SK-N-SH treated with all-trans-retinoic acid at 6 μM for 48 hours (cell line): ENCODE data around the gene TCL1A.

Experiments
- ATAC-seq: fragments of 200-7000 bp; cut with Tn5 transposase; 3 replicates; pipeline ENCODE4 v1.9.1; 2020; ENCODE audit warnings: mild to moderate bottlenecking, moderate library complexity
- ARNTL ChIP-seq: fragments of 450-650 bp; formaldehyde crosslinking; IDR thresholded peaks from 2 replicates; pipeline ENCODE4 v1.5.0; 2020; ENCODE audit warnings: low read depth, mild to moderate bottlenecking, moderate library complexity, borderline replicate concordance
- BACH2 ChIP-seq: fragments of 250-450 bp; sonication (Bioruptor Pico); IDR thresholded peaks from 2 replicates; pipeline ENCODE4 v1.9.0; 2021; ENCODE audit warnings: mild to moderate bottlenecking, borderline replicate concordance
- CREB5 ChIP-seq: fragments of 250-450 bp; sonication (Bioruptor Pico); IDR thresholded peaks from 2 replicates; pipeline ENCODE4 v1.5.1; 2020; ENCODE audit warnings: low read depth, mild to moderate bottlenecking, moderate library complexity
- CSDC2 ChIP-seq: fragments of 250-450 bp; sonication (Bioruptor Pico); IDR thresholded peaks from 2 replicates; pipeline ENCODE4 v1.5.0; 2020; ENCODE audit warnings: mild to moderate bottlenecking, moderate library complexity
- CSRNP3 ChIP-seq: fragments of 250-450 bp; sonication (Bioruptor Pico); IDR thresholded peaks from 2 replicates; pipeline ENCODE4 v1.5.1; 2021; ENCODE audit warnings: mild to moderate bottlenecking, moderate library complexity
- ESRRG ChIP-seq: fragments of 250-450 bp; sonication (Bioruptor Pico); IDR thresholded peaks from 2 replicates; pipeline ENCODE4 v1.6.1; 2021; ENCODE audit warnings: mild to moderate bottlenecking
- GLIS3 ChIP-seq: fragments of 250-450 bp; sonication (Bioruptor Pico); IDR thresholded peaks from 2 replicates; pipeline ENCODE4 v1.5.0; 2020; ENCODE audit warnings: mild to moderate bottlenecking, moderate library complexity
- ISL1 ChIP-seq: fragments of 250-450 bp; sonication (Bioruptor Pico); IDR thresholded peaks from 2 replicates; pipeline ENCODE4 v2.1.2; 2022; ENCODE audit warnings: mild to moderate bottlenecking, moderate library complexity
- OSR1 ChIP-seq: fragments of 250-450 bp; sonication (Bioruptor Pico); IDR thresholded peaks from 2 replicates; pipeline ENCODE4 v1.8.0; 2022; ENCODE audit warnings: moderate library complexity, mild to moderate bottlenecking, inconsistent platforms
- PATZ1 ChIP-seq: fragments of 250-450 bp; sonication (Bioruptor Pico); IDR thresholded peaks from 2 replicates; pipeline ENCODE4 v1.8.0; 2020; ENCODE audit warnings: mild to moderate bottlenecking, moderate library complexity, borderline replicate concordance
- POU6F1 ChIP-seq: fragments of 250-450 bp; sonication (Bioruptor Pico); IDR thresholded peaks from 2 replicates; pipeline ENCODE4 v1.8.0; 2021; ENCODE audit warnings: low read depth, mild to moderate bottlenecking, moderate library complexity, borderline replicate concordance
- PPARA ChIP-seq: fragments of 250-450 bp; sonication (Bioruptor Pico); IDR thresholded peaks from 2 replicates; pipeline ENCODE4 v1.5.0; 2020; ENCODE audit warnings: mild to moderate bottlenecking, borderline replicate concordance
- RARB ChIP-seq: fragments of 250-450 bp; sonication (Bioruptor Pico); IDR thresholded peaks from 2 replicates; pipeline ENCODE4 v1.8.0; 2021; ENCODE audit warnings: mild to moderate bottlenecking, moderate library complexity
- SNAI2 ChIP-seq: fragments of 250-450 bp; sonication (Bioruptor Pico); IDR thresholded peaks from 2 replicates; pipeline ENCODE4 v1.5.0; 2020; ENCODE audit warnings: mild to moderate bottlenecking, moderate library complexity
- TOX ChIP-seq: fragments of 250-450 bp; sonication (Bioruptor Pico); IDR thresholded peaks from 2 replicates; pipeline ENCODE4 v1.8.0; 2021; ENCODE audit warnings: mild to moderate bottlenecking, moderate library complexity, borderline replicate concordance
- TSHZ2 ChIP-seq: fragments of 250-450 bp; sonication (Bioruptor Pico); IDR thresholded peaks from 2 replicates; pipeline ENCODE4 v1.5.0; 2020; ENCODE audit warnings: mild to moderate bottlenecking, moderate library complexity
- ZC3H10 ChIP-seq: fragments of 250-450 bp; sonication (Bioruptor Pico); IDR thresholded peaks from 2 replicates; pipeline ENCODE4 v1.5.1; 2021; ENCODE audit warnings: mild to moderate bottlenecking, moderate library complexity
- ZFP3 ChIP-seq: fragments of 250-450 bp; sonication (Bioruptor Pico); IDR thresholded peaks from 2 replicates; pipeline ENCODE4 v1.5.0; 2020; ENCODE audit warnings: mild to moderate bottlenecking, moderate library complexity
- ZFP30 ChIP-seq: fragments of 450-650 bp; formaldehyde crosslinking; IDR thresholded peaks from 2 replicates; pipeline ENCODE4 v1.5.0; 2022; ENCODE audit warnings: mild to moderate bottlenecking, moderate library complexity
- ZNF565 ChIP-seq: fragments of 450-650 bp; formaldehyde crosslinking; conservative IDR thresholded peaks from 2 replicates; pipeline ENCODE4 v1.5.0; 2020; ENCODE audit warnings: low read depth, mild to moderate bottlenecking, moderate library complexity
- ZNF70 ChIP-seq: fragments of 450-650 bp; formaldehyde crosslinking; IDR thresholded peaks from 2 replicates; pipeline ENCODE4 v1.5.0; 2020; ENCODE audit warnings: mild to moderate bottlenecking, moderate library complexity
- ZNF8 ChIP-seq: fragments of 450-650 bp; formaldehyde crosslinking; IDR thresholded peaks from 2 replicates; pipeline ENCODE4 v1.5.0; 2020; ENCODE audit warnings: mild to moderate bottlenecking, moderate library complexity

Gene TCL1A

GRCh38 chr14:95756751-95757150, 42.8 kb upstream of the TCL1A start:
- no peak for ATAC-seq
- no peak for TF ChIP-seq TSHZ2 (CRISPR knock-in tag)
- no peak for TF ChIP-seq GLIS3 (CRISPR knock-in tag)
- no peak for TF ChIP-seq PATZ1 (CRISPR knock-in tag)
- no peak for TF ChIP-seq ESRRG (CRISPR knock-in tag)
- TF ChIP-seq RARB (CRISPR knock-in tag), result no peak
- TF ChIP-seq ZNF8, result no peak
- no peak for TF ChIP-seq CSRNP3 (CRISPR knock-in tag)
- no peak for TF ChIP-seq ZNF565 (CRISPR knock-in tag)
- TF ChIP-seq CSDC2 (CRISPR knock-in tag), result no peak
- TF ChIP-seq ZC3H10, result no peak
- no peak for TF ChIP-seq ZNF70 (CRISPR knock-in tag)
- no peak for TF ChIP-seq ISL1 (CRISPR knock-in tag)
- TF ChIP-seq ZFP30 (CRISPR knock-in tag), result no peak
- TF ChIP-seq PPARA (CRISPR knock-in tag), result no peak
- no peak for TF ChIP-seq ARNTL (CRISPR knock-in tag)
- TF ChIP-seq BACH2, result no peak
- TF ChIP-seq SNAI2 (CRISPR knock-in tag), result no peak
- no peak for TF ChIP-seq OSR1
- TF ChIP-seq ZFP3 (CRISPR knock-in tag), result no peak

GRCh38 chr14:95756127-95756526, 42.2 kb upstream of the TCL1A start:
- TF ChIP-seq GLIS3 (CRISPR knock-in tag), result no peak
- no peak for TF ChIP-seq CSDC2 (CRISPR knock-in tag)
- ATAC-seq, result no peak

- no peak for ATAC-seq
- TF ChIP-seq ZFP30 (CRISPR knock-in tag) (no peak), RARB (CRISPR knock-in tag) (no peak), TOX (CRISPR knock-in tag) (no peak), POU6F1 (CRISPR knock-in tag) (no peak), OSR1 (no peak), TSHZ2 (CRISPR knock-in tag) (no peak), CSDC2 (CRISPR knock-in tag) (no peak), ZNF565 (CRISPR knock-in tag) (no peak), ESRRG (CRISPR knock-in tag) (no peak), ZFP3 (CRISPR knock-in tag) (no peak), PATZ1 (CRISPR knock-in tag) (no peak), ARNTL (CRISPR knock-in tag) (no peak), PPARA (CRISPR knock-in tag) (no peak), SNAI2 (CRISPR knock-in tag) (no peak), CREB5 (CRISPR knock-in tag) (no peak), GLIS3 (CRISPR knock-in tag) (no peak), CSRNP3 (CRISPR knock-in tag) (no peak)
Observed at GRCh38 chr14:95741781-95742180, 27.9 kb upstream of the TCL1A start.
